Fibroblast of mammary gland (primary cell): ENCODE data around the gene FBXO42.

Source experiments
- DNase-seq: peaks from one replicate; pipeline ENCODE4 v3.0.0-alpha.2; 2010; ENCODE audit warnings: low read depth
- H3K4me3 ChIP-seq: 2 replicates; pipeline ENCODE4 v1.5.1; 2011; ENCODE audit warnings: low read depth, mild to moderate bottlenecking, low read length, moderate library complexity; ENCODE audit not compliant: control insufficient read depth
- TF ChIP-seq, protein P1 (sequence below): conservative IDR thresholded peaks from 2 replicates; pipeline ENCODE4 v1.5.1; 2011; ENCODE audit warnings: low read depth, low read length, inconsistent platforms; ENCODE audit not compliant: control insufficient read depth, insufficient read depth

The FBXO42 gene

DNA sequence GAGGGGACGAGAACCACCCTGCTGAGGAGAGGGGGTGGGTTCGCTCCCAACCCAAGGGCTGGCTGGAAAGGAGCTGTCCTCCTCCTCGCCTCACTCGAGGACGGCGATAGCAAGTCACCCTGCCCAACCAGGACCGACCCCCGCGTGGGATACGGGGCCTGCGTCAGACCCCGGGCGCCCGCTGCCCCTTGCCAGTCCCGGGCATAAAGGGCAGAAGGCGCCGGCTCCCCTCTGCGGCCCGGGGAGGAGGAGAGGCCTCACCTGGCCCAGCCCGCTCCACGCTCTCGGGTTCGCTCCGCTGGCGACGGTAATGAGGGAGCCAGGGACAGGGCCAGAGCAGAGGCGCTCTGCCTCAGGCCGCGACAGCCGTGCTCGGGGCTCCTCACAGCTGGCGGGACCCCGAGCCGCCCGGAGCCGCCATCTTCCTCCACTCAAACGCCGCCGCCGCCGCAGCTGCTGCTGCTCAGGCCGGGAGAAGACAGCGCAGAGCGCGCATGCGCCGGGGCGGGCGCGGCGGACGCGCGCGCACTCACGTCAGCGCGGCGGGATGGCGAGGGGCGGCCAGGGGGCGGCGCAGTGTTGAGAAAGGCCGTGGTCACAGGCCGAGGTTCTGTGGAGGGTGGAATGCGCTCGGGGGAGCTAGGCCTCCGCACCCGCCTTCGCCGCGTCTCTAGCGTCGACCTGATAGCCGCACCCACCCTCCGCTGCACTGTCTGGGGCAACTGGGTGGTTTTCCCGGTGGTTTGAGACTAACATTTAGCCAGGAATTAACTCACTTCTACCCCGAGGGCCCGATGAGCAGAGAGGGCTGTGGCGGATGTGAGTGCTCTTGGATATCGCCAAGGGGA is at the start of gene FBXO42:
FBXO42 (minus strand) TSS at position 487 of the 848 bp plus-strand sequence. CDS start 37,062 bp downstream, outside the sequence.
- TF ChIP-seq, protein P1, sequence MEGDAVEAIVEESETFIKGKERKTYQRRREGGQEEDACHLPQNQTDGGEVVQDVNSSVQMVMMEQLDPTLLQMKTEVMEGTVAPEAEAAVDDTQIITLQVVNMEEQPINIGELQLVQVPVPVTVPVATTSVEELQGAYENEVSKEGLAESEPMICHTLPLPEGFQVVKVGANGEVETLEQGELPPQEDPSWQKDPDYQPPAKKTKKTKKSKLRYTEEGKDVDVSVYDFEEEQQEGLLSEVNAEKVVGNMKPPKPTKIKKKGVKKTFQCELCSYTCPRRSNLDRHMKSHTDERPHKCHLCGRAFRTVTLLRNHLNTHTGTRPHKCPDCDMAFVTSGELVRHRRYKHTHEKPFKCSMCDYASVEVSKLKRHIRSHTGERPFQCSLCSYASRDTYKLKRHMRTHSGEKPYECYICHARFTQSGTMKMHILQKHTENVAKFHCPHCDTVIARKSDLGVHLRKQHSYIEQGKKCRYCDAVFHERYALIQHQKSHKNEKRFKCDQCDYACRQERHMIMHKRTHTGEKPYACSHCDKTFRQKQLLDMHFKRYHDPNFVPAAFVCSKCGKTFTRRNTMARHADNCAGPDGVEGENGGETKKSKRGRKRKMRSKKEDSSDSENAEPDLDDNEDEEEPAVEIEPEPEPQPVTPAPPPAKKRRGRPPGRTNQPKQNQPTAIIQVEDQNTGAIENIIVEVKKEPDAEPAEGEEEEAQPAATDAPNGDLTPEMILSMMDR = peak; percentile 1
- peak; percentile 86 for DNase-seq

DNA sequence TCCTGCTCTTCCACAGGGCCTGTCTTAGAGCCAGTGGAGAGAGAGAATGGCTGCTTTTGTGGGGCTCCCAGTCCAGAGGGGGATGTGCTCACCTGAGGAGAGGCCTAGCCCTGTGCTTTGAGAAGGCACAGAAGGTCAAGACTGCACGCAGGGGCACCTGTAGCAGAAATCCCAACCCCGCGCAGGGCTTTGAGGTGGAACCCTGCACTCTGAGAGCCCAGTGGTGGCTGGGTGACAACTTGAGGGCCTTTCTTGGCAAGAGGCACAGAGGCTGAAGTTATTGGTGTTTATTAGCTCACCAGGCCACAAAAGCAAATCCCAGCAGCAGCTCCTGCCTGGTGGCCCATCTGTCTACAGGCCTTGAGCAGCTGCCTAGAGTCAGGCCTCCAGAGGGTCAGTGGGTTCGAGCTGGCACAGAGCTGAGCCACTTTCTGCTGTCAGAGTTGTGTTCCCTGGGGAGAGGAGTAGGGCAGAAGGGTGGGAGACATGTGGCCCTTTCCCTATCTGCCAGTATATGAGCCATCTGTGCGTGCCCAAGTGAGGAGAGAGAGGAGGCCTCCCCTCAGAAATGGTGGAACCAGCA is 46.2 kb upstream of the FBXO42 start:
- TF ChIP-seq, protein P1 = no peak
- DNase-seq = no peak
- H3K4me3 ChIP-seq = no peak overlapping the region

More for the DNA sequence above, at the start of gene FBXO42:
- H3K4me3 ChIP-seq = peak within 1 kb of the TSS; percentile 87

GRCh38 chr1:16397120-16397519 is 44.8 kb upstream of the FBXO42 start:
- TF ChIP-seq, protein P1 = no peak
- H3K4me3 ChIP-seq = no peak overlapping the region
- DNase-seq = no peak

GRCh38 chr1:16396591-16396990 is 44.3 kb upstream of the FBXO42 start:
- TF ChIP-seq, protein P1 = no peak
- DNase-seq = peak; percentile 90
- H3K4me3 ChIP-seq = no peak overlapping the region

DNA sequence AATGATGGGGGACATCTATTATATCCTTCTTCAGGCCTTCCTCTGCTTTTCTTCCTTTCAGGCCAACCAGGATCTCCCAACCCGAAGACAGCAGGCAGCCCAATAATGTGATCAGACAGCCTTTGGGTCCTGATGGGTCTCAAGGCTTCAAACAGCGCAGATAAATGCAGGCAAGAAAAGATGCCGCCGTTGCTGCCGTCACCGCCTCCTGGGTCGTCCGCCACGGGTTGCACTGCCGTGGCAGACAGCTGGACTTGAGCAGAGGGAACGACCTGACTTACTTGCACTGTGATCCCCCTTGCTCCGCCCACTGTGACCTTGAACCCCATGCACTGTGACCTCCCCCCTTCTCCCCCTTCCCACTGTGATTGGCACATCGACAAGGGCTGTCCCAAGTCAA is 42.7 kb upstream of the FBXO42 start:
- no peak overlapping the region for H3K4me3 ChIP-seq
- DNase-seq = no peak
- TF ChIP-seq, protein P1 = no peak

GRCh38 chr1:16393570-16394521 is 41.6 kb upstream of the FBXO42 start:
- TF ChIP-seq, protein P1 = no peak
- DNase-seq = no peak

More at GRCh38 chr1:16393570-16394521, 41.6 kb upstream of the FBXO42 start:
- H3K4me3 ChIP-seq = no peak overlapping the region
